IPS-15b (cell line): Measurements from ENCODE around the gene UQCRHL.

Source experiments
- H3K27me3 ChIP-seq: one replicate; pipeline ENCODE4 v1.6.1; 2013; ENCODE audit warnings: low read length; ENCODE audit not compliant: control insufficient read depth, insufficient read depth
- H3K36me3 ChIP-seq: one replicate; pipeline ENCODE4 v1.6.1; 2013; ENCODE audit warnings: low read length; ENCODE audit not compliant: control insufficient read depth, insufficient read depth
- H3K4me1 ChIP-seq: one replicate; pipeline ENCODE4 v1.6.1; 2013; ENCODE audit warnings: mild to moderate bottlenecking, low read length; ENCODE audit not compliant: control insufficient read depth, insufficient read depth
- H3K4me3 ChIP-seq: one replicate; pipeline ENCODE4 v1.5.1; 2013; ENCODE audit warnings: low read depth, low read length
- H3K9ac ChIP-seq: one replicate; pipeline ENCODE4 v1.6.1; 2013; ENCODE audit warnings: low read depth, mild to moderate bottlenecking, low read length
- H3K9me3 ChIP-seq: one replicate; pipeline ENCODE4 v1.6.1; 2013; ENCODE audit warnings: mild to moderate bottlenecking, low read length; ENCODE audit not compliant: control insufficient read depth, insufficient read depth

UQCRHL gene

GRCh38 chr1:15804060-15804459 lies 3.4 kb downstream of the UQCRHL start:
- Histone ChIP-seq H3K27me3 (no peaks in the 10 kb centered on the region), H3K9ac (no peak overlapping the region), H3K4me1 (no peaks in the 10 kb centered on the region), H3K36me3 (no peaks in the 10 kb centered on the region), H3K4me3 (no peak overlapping the region), H3K9me3 (no peaks in the 10 kb centered on the region)

GRCh38 chr1:15803380-15803779 lies 4.1 kb downstream of the UQCRHL start:
- Histone ChIP-seq H3K4me1 (no peaks in the 10 kb centered on the region), H3K4me3 (no peak overlapping the region)

GRCh38 chr1:15802234-15802965 lies 5.0 kb downstream of the UQCRHL start:
- Histone ChIP-seq H3K4me3 (no peak overlapping the region), H3K9me3 (no peaks in the 10 kb centered on the region), H3K4me1 (no peaks in the 10 kb centered on the region), H3K27me3 (no peaks in the 10 kb centered on the region), H3K36me3 (no peaks in the 10 kb centered on the region), H3K9ac (no peak overlapping the region)

More at GRCh38 chr1:15803380-15803779, 4.1 kb downstream of the UQCRHL start:
- Histone ChIP-seq H3K9me3 (no peaks in the 10 kb centered on the region), H3K9ac (no peak overlapping the region), H3K36me3 (no peaks in the 10 kb centered on the region), H3K27me3 (no peaks in the 10 kb centered on the region)

GRCh38 chr1:15799928-15800835 lies 7.3 kb downstream of the UQCRHL start:
- H3K9ac ChIP-seq, result no peak overlapping the region
- H3K36me3 ChIP-seq, result no peaks in the 10 kb centered on the region
- no peaks in the 10 kb centered on the region for H3K27me3 ChIP-seq
- H3K4me3 ChIP-seq, result no peak overlapping the region
- H3K9me3 ChIP-seq, result no peaks in the 10 kb centered on the region
- H3K4me1 ChIP-seq, result no peaks in the 10 kb centered on the region

- no peaks in the 10 kb centered on the region for H3K27me3 ChIP-seq
- H3K36me3 ChIP-seq, result no peaks in the 10 kb centered on the region
- H3K4me1 ChIP-seq, result no peaks in the 10 kb centered on the region
- no peak overlapping the region for H3K9ac ChIP-seq
- H3K9me3 ChIP-seq, result no peaks in the 10 kb centered on the region
- H3K4me3 ChIP-seq, result no peak overlapping the region
Observed at GRCh38 chr1:15799004-15799867, 8.2 kb downstream of the UQCRHL start.

- H3K36me3 ChIP-seq, result no peaks in the 10 kb centered on the region
- no peak overlapping the region for H3K9ac ChIP-seq
- H3K4me1 ChIP-seq, result no peaks in the 10 kb centered on the region
- H3K27me3 ChIP-seq, result no peaks in the 10 kb centered on the region
- no peaks in the 10 kb centered on the region for H3K9me3 ChIP-seq
- H3K4me3 ChIP-seq, result no peak overlapping the region
Observed at GRCh38 chr1:15797614-15798390, 9.6 kb downstream of the UQCRHL start.

GRCh38 chr1:15796086-15796462 lies 11.4 kb downstream of the UQCRHL start:
- Histone ChIP-seq H3K9ac (no peak overlapping the region), H3K4me1 (no peaks in the 10 kb centered on the region), H3K4me3 (no peak overlapping the region), H3K27me3 (no peaks in the 10 kb centered on the region), H3K9me3 (no peaks in the 10 kb centered on the region), H3K36me3 (no peaks in the 10 kb centered on the region)

- H3K4me1 ChIP-seq, result no peaks in the 10 kb centered on the region
- H3K9me3 ChIP-seq, result no peaks in the 10 kb centered on the region
- no peak overlapping the region for H3K9ac ChIP-seq
- no peak overlapping the region for H3K4me3 ChIP-seq
- peaks cover 9% of the 10 kb centered on the region for H3K36me3 ChIP-seq
- H3K27me3 ChIP-seq, result no peaks in the 10 kb centered on the region
Observed at GRCh38 chr1:15788624-15789301, 18.7 kb downstream of the UQCRHL start.

GRCh38 chr1:15786581-15786980 lies 20.9 kb downstream of the UQCRHL start:
- Histone ChIP-seq H3K4me1 (no peaks in the 10 kb centered on the region), H3K9ac (no peak overlapping the region), H3K27me3 (no peaks in the 10 kb centered on the region), H3K9me3 (no peaks in the 10 kb centered on the region), H3K36me3 (peaks cover 13% of the 10 kb centered on the region), H3K4me3 (no peak overlapping the region)

GRCh38 chr1:15785683-15786082 lies 21.8 kb downstream of the UQCRHL start:
- Histone ChIP-seq H3K4me1 (no peaks in the 10 kb centered on the region), H3K9ac (no peak overlapping the region), H3K27me3 (no peaks in the 10 kb centered on the region), H3K4me3 (no peak overlapping the region), H3K36me3 (peaks cover 16% of the 10 kb centered on the region), H3K9me3 (no peaks in the 10 kb centered on the region)
